GM18499 (cell line): ENCODE results near the gene ZYG11B.
"Not testable (repeated sequence)": the region's sequence is repeated elsewhere in the genome, so short reads cannot be mapped to it uniquely, and the experiment has no call there.

ENCODE experiments used
- ATAC-seq: cut with Tn5 transposase; IDR thresholded peaks from one replicate; pipeline ENCODE4 v1.9.1; 2021; ENCODE audit warnings: moderate number of reproducible peaks; ENCODE audit not compliant: insufficient read depth, unreplicated experiment

ZYG11B gene

DNA sequence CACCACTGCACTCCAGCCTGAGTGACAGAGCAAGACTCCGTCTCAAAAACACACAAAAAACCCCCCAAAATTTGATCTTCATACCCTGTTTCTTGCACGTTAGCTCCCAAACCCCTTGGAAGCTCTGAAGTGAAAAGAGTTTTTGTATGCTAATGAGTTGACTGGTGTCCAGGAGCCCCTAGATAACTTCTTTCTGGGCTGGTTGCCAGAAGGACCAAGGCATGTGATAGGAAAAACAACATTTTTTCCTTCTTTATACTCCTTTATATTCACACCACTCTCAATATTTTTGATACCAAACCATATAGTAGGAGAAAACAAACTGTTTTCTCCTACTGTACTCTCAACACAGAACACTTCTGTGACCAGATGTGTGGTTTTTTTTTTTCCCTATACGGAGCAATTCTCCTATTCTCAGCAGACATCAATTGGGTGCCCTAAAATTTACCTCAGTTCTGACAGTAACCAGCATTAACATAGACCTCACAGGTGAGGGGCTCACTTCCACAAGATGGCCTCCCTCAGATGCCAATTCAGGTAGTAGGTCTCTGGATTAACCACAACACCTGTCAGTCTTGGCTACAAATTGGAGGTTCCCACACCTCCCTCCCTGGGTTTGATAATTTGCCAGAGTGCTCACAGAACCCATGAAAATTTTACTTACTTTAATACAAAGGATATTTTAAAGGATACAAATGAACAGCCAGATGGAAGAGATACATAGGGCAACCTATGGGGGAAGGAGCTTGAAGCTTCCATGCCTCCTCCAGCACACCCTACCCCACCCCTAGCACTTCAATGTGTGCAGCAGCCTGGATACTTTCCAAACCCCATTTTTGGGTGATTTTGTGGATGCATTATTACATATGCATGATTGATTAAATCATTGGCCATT lies 25.6 kb downstream of the ZYG11B start:
- ATAC-seq, result no peak

- ATAC-seq, result no peak
Measured at GRCh38 chr1:52752484-52752826, 26.2 kb downstream of the ZYG11B start.

GRCh38 chr1:52753169-52753568 lies 26.9 kb downstream of the ZYG11B start:
- ATAC-seq, result no peak

- ATAC-seq, result no peak
Measured at GRCh38 chr1:52756020-52756419, 29.8 kb downstream of the ZYG11B start.

DNA sequence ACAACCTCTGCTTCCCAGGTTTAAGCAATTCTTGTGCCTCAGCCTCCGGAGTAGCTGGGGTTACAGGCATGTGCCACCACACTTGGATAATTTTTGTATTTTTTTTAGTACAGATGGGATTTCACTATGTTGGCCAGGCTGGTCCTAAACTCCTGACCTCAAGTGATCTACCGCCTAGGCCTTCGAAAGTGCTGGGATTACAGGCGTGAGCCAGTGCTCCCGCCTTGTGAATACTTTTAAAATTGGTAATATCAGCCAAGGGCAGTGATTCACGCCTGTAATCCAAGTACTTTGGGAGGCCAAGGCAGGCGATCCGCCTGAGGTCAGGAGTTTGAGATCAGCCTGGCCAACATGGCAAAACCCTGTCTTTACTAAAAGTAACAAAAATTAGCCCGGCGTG lies 33.7 kb downstream of the ZYG11B start:
- no peak for ATAC-seq

- ATAC-seq, result no peak
Measured at GRCh38 chr1:52767596-52768280, 41.5 kb downstream of the ZYG11B start.

DNA sequence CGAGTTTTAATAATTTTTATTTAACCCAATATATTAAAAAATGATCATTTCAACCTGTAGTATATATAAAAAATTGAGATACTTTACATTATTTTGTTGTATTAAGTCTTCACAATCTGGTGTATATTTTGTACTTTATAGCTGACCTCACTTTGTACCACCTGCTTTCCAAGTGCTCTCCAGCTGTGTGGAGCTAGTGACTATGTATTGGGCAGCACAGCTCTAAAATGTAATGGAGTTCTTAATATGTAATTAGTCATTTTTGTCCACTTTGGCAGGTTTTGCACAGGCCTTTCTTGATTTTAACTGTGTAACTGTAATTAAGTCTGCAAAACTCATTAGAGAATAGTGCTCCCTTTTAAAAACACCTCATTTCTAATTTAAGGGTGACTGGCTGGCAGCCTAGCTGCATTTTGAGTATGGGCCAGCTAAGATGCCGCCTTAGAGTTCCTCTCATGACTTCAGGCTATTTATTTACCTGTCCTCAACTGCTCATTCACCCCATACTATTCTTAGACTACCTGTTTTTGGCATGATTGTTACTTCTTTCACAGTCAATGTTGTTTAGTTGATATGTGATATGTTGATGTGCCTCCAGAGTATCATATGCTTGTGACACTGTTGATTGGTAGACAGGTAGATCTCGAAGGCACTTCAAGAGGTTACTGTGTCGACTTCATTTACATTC lies 43.2 kb downstream of the ZYG11B start:
- ATAC-seq, result no peak

- no peak for ATAC-seq
Measured at GRCh38 chr1:52771384-52771783, 45.1 kb downstream of the ZYG11B start.

DNA sequence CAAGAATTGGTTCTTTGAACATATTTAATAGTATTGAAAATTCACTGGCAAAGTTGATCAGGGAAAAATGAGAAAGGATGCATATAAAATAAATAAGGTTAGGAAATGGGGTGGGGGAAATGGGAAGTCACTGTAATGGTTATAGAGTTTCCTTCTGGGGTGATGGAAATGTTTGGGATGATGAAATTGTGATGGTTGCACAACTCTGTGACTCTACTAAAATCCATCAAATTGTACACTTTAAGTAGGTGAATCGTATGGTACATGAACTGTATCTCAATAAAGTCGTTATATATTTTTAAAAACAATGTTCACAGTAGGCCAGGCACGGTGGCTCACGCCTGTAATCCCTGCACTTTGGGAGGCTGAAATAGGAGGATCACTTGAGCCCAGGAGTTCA lies 59.9 kb downstream of the ZYG11B start:
- ATAC-seq, result no peak

- not testable (repeated sequence) for ATAC-seq
Measured at GRCh38 chr1:52790429-52790828, 64.2 kb downstream of the ZYG11B start.

DNA sequence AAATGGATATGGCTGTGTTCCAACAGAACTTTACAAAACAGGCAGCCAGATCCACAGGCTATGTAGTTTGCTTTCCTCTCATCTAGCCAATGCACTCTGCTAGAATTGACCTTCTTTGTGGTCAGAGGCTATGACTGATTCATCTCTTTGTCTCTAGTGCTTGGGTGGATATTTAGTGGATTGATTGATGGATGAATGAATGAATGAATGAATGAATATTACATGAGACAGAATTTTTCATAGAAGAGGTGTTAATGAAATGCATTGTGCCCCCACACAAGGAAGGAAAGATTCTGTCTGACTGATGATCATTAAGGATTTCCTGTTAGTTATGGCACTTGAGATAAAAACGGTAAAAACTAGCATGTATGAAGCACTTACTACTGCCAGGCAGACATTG lies 65.8 kb downstream of the ZYG11B start:
- ATAC-seq, result no peak

DNA sequence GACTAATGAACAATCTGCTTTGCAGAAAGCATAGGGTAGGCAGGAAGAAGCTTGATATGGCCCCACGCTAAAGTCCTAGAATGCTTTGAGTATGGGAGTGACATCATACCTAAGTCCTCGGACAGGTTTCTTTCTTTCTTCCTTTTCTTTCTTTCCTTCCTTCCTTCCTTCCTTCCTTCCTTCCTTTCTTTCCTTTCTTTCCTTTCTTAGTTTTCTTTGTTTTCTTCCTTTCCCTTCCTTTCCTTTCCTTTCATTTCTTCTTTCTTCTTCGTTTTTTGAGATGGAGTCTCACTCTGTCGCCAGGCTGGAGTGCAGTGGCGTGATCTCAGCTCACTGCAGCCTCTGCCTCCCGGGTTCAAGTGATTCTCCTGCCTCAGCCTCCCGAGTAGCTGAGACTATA lies 67.5 kb downstream of the ZYG11B start:
- ATAC-seq, result not testable (repeated sequence)

DNA sequence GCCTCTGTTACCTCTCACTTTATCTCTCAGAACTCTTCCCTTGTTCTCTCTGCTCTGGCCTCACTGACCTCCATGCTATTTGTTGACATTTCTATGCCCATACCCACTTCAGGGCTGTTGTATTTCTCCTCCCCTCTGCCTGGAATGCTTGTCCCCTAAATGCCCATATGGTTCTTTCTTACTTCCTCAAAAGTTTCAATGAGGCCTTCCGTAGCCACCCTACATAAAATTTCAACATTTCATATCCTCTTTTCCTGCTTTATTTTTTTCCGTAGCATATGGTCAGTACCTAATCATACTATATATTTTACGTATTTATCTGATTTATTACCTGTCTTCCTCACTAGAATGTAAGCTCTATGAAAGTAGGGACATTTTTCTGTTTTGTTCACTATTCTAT lies 69.2 kb downstream of the ZYG11B start:
- ATAC-seq, result no peak

DNA sequence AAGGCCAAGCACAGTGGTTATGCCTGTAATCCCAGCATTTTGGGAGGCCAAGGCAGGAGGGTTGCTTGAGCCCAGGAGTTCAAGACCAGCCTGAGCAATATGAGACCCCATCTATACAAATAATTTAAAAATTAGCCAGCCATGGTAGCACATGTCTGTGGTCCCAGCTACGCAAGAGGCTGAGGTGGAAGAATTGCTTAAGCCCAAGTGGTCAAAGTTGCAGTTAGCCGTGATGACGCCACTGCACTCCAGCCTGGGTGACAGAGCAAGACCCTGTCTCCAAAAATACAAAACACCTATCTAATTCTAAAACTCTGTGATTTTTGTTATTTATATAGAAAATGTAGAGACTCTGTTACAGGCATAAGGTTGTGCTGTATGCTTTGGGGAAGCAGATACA lies 72.1 kb downstream of the ZYG11B start:
- no peak for ATAC-seq

GRCh38 chr1:52801011-52801410 lies 74.8 kb downstream of the ZYG11B start:
- no peak for ATAC-seq

- not testable (repeated sequence) for ATAC-seq
Measured at GRCh38 chr1:52804083-52804482, 77.8 kb downstream of the ZYG11B start.

DNA sequence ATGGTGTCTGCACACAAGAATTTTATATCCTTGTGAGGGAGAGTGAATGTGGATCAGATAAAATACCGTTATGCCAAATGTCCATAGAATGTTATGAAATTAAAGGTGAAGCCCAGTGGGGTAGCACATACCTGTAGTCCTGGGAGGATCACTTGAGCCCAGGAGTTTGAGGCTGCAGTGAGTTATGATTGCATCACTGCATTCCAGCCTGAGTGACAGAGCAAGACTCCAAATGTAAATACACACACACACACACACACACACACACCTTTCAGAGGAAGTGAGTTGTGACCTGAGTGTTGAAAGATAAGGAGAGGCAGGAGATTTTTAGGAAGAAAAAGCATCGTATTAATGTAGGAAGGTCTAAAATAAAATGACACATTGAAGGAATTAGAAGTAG lies 88.2 kb downstream of the ZYG11B start:
- no peak for ATAC-seq

GRCh38 chr1:52820830-52821229 lies 94.6 kb downstream of the ZYG11B start:
- not testable (repeated sequence) for ATAC-seq

DNA sequence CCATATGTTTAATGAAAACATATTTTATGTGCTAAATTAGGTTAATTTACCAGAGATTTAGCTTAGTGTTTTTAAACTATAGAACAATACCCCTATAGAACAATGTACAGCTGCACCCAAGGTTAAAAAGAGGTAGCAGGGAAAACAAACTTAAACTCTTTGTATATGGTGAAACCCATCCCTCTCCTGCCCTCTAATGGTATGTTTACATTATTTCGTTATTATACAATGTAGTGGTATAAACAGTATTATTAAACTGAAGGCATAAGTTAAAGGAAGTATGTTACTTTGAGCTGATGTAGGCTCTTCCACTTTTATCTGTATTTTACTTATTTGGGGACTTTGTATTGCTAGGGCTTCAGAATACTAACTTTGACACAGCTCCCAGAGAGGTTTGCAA lies 99.6 kb downstream of the ZYG11B start:
- no peak for ATAC-seq

- no peak for ATAC-seq
Measured at GRCh38 chr1:52834798-52835197, 108.5 kb downstream of the ZYG11B start.

- no peak for ATAC-seq
Measured at GRCh38 chr1:52836035-52836434, 109.8 kb downstream of the ZYG11B start.
